Tongue (tissue), 2 donors: ENCODE measurements around the gene LDLRAD4. TPM values are rescaled to one million over a fixed set of nuclear protein-coding genes. Genes with fewer than 3 reads are reported as not detected.

Experiments
- DNase-seq: peaks from one replicate; pipeline ENCODE4 v3.0.0-alpha.2; 2015
- total RNA-seq: library from RNA; depleted of rRNA; stranded (reverse); fragments of >200 nt; gene quantifications from one replicate; pipeline ENCODE4 v1.2.3, GENCODE V29; 2014

LDLRAD4 gene
- total RNA-seq, 1 donor from 2014 or later, result 36.7 TPM

DNA sequence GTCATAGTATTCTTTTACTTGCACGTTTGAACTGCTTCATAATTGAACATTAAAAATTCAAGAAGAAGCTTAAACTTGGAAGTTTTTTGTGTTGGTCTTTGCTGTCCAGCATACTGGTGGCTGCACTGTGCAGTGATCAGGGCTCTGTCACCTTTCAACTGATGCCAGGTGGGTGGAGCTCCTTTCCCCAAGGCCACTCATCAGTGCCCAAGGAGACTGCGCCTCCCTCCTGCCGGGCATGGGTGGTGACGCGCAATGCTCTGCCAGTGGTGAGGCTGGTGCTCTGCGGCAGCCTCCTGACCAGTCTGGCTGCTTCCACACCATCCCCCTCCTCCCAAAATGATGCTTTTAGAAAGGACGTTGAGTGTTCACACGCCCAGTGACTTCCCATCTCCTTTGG lies 16.0 kb upstream of the LDLRAD4 start:
- DNase-seq, result no peak

DNA sequence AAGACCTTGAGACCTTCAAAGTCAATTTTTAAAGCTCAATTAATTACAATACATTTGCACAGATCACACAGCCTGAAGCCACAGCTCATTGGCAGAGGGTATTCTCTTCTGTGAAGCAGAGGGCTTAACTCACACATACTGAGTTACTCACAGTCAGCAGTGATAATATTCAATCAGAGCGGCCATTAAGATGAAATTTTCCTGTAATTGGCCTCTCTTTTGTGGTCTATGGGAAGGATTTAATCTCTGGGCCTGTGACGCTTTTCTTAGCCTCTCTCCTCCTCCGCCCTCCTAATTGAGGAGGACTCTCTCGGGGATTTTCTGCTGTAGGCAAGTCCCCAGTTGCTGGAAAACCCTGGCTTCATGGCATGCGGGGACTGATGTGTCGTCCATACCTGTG lies 12.3 kb upstream of the LDLRAD4 start:
- DNase-seq, result no peak

- no peak for DNase-seq
Observed at GRCh38 chr18:13207294-13207693, 11.3 kb upstream of the LDLRAD4 start.

GRCh38 chr18:13211534-13211933 lies 7.0 kb upstream of the LDLRAD4 start:
- no peak for DNase-seq

GRCh38 chr18:13213036-13213795 lies 5.3 kb upstream of the LDLRAD4 start:
- DNase-seq, result no peak

DNA sequence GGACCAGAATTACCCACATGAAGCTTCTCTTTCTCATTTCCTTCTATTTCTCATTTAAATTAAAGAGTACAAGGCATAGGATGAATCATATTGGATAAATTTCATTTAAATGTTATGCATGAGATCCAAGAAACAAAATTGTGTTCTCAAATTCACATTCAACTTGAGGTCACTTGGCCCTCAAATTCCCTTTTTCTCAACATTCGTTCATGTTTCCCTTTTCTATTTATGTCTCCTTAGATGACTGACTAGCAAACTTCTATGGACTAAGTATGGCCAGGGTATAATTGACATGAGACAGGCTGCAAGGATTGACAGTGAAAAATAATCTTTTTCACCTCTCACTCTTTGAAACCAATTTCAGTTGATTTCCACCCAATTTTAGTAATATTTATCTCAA lies 4.0 kb upstream of the LDLRAD4 start:
- no peak for DNase-seq

DNA sequence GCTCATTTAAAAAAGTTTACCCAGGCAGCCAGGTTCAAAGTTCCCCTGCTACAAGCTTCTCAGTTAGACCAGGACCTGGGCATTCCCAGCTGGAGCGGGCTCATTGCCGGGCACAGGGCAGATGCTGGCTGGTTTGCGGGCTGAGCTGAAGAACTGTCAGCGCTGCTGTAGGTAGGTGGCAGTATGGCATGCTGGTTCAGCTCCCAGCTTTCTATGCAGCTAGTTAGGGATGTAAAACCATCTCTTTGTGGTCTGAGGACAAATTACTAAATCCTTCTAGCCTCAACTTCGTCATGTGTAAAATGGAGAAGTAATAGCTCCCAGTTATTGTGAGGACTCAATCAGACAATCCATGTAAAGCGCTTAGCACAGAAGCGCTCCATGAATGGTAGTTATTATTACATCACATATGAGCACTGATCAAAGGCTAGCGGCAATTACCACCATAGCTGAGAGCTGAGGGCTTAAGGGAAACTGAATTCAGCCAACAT lies 2.4 kb upstream of the LDLRAD4 start:
- DNase-seq, result peak; percentile 87

DNA sequence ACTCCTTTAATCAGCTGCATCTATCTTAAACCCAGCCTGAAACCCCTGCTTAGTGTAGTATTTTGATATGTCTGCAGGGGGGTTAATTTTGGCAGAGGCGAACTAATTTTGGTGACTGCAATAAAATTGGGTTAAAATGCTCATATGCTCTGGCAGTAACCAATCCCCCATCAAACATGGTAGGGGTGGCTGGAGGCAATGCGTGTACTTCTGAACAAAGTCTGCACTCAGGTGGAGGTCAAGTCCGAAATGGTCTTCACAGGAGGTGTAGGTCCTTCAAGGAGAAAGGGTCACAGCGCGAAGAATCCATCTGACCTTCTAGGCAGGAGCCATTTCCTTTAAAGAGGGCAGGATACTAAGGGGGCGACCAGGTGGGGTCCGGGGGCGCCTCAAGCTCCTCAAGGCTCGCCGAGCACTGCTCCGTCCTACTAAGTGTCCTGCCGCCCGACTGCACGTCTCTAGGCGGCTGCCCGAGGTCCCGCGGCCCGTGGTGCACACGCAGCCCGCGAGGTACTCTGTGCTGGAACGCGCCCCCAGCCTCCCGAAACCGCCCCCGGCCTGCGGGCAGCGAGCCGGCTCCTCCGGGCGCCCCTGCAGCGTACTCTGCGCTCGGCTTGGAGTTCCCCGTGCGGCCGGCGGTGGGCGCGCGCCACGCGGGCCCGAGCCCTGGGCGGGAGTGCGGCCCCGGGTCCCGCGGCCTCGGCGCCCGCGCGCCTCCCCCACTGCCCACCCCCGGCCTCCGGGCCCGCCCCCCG lies 1.7 kb upstream of the LDLRAD4 start:
- DNase-seq, result peak; percentile 72

GRCh38 chr18:13217466-13217961 lies 1.0 kb upstream of the LDLRAD4 start:
- DNase-seq, result peak; percentile 75

DNA sequence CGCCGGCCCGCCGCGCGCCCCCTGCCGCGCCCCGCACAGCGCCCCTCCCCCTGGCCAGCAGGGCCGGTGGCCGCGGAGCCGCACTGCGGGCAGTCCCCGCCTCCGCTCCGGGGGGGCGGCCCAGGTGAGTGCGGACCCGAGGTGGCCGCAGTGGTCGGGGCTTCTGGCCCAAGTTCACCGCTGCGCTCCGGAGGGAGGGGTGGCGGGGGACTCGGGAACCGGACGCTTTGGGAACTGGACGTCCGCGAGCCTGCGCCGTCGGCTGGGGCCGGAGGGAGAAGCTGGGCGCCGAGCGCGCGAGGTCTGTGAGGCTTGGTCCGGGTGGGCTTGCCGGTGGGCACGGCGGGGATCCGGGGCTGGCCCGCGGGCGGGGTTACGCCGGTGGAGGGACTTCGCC lies 591 bp upstream of the LDLRAD4 start:
- DNase-seq, result peak; percentile 43

DNA sequence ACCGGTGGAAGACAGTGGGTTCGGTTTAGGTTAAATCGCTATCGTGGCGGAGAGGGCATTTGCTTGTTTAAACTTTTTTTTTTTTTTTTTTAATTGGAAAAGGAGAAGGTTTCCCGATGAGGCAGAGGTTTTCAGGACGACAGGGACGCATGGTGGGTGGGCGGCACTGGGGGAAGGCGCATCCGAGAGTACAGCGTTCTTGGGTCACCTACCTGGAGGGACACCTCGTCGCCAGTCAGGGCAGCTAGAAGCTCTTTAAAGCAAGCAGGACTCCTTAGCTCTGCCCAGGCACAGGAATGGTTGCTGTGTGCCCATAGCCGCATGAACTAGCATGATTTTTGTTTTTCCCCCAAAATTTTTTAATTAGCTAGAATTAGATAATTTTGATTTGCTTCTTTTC lies 437 bp downstream of the LDLRAD4 start:
- no peak for DNase-seq

DNA sequence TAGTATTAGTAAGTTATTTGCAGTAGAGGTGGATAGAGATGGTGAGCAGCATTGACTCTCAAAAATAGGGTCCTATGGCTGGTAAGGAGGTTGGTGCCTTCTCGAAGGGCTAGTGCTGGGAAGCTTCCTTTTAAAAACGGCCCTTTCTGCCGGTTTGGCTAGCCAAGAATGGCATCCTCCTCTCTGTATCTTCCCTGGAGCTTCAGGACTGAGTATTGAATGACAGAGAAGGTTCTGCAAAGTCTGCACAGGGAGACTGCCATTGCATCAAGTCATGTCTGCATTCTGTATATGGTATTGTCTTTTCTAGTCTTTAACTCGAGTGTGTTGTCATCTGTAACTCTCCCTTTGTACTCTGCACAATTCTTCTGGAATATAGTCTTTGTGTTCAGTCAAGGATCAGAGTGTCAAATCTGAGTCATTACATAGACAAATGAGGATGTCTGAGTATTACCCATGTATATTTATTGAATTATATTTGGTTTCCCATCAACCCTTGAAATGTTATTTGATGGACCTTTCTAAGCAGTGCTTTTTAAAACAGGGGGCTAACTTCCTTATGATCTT lies 1.1 kb downstream of the LDLRAD4 start:
- DNase-seq, result no peak

DNA sequence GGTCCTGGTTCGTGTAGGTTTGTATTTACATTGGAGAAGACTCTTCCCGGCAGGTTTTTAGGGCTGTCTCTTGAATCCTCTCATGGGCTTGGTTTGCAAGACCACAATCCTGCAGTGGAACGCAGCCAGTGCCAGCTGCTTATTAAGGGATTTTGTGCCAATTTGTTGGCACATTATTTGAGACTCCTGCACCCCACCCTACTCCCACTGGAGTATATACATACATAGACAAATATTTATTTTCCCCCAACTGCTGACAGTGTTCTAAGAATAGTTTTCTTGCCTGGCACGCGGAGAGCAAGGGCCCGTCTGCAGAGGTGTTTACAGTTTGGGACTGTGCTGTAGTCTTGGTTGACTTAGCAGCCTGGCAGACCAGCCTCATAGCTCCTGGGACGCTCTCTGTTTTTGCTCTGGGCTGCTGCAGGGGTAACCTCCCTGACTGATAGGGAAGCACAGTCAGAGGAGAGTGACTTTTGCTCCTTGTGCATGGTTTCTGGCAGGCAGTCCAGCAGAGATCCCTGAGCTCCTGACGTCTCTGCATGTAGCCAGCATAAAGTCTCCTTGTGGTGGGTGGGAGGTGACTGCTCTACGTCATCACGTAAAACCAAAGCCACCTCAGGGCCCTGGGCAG lies 1.9 kb downstream of the LDLRAD4 start:
- DNase-seq, result peak; percentile 77

GRCh38 chr18:13221869-13222855 lies 3.6 kb downstream of the LDLRAD4 start:
- peak; percentile 91 for DNase-seq

GRCh38 chr18:13222856-13223281 lies 4.3 kb downstream of the LDLRAD4 start:
- peak; percentile 73 for DNase-seq

GRCh38 chr18:13223311-13224143 lies 5.0 kb downstream of the LDLRAD4 start:
- no peak for DNase-seq

DNA sequence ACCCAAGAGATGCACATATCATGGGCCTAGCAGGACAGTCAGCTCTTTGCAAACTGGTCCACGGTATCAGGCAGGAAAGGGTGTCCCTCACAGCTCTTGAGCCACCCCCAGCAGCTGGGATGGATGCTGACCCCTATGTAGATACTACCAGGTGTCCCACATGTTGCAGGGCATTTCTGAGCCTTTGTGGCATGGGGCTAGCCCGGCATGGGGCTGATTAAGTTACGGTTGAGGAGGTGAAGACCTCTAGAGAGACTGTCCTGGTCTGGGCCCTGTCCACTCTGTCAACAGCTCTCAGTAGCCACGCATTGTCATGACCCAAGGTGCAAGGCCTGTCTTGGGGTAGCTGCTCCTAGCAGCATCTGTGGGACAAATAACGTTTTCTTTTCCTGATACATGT lies 6.7 kb downstream of the LDLRAD4 start:
- DNase-seq, result no peak

GRCh38 chr18:13226533-13227144 lies 8.1 kb downstream of the LDLRAD4 start:
- no peak for DNase-seq

GRCh38 chr18:13227910-13228309 lies 9.3 kb downstream of the LDLRAD4 start:
- no peak for DNase-seq
